SK-N-SH (cell line): Measurements from ENCODE around the gene PRKAR1A. TPM values are rescaled to one million over a fixed set of nuclear protein-coding genes. Genes with fewer than 3 reads are reported as not detected.

ENCODE experiments used
- CTCF ChIA-PET: fragments of 300-600, 350-600 bp; formaldehyde crosslinking; extraction: SDS; loops from one replicate; lab custom pipeline; 2021; lab: Yijun Ruan, JAX
- POLR2A ChIA-PET: fragments of 350-600 bp; sonication (Branson Sonifier 250); formaldehyde crosslinking; extraction: SDS; loops from one replicate; lab custom pipeline; 2020; ENCODE audit warnings: antibody characterized with exemption, inconsistent platforms; lab: Yijun Ruan, JAX
- DNase-seq: peaks from one replicate; pipeline ENCODE4 v3.0.0; 2012
- H2AFZ ChIP-seq: fragments of 200-600 bp; sonication (generic); 2 replicates; pipeline ENCODE4 v1.8.1; 2016; ENCODE audit warnings: antibody characterized with exemption, mild to moderate bottlenecking, low read depth
- H3F3A ChIP-seq: fragments of 200-600 bp; sonication (generic); replicated peaks from 2 replicates; pipeline ENCODE3; 2016; ENCODE audit warnings: antibody characterized with exemption, mild to moderate bottlenecking; ENCODE audit not compliant: insufficient read depth
- H3K27ac ChIP-seq, 2 experiments: fragments of 200-500 bp in 1 of 2; fragments of 200-600 bp in 1 of 2; sonication (Bioruptor generic) in 1 of 2; sonication (generic), shearing (Covaris generic) in 1 of 2; 2 replicates each; pipeline versions ENCODE4 v1.5.1 to v1.6.1; 2014 to 2016; ENCODE audit warnings: low read depth in 2 of 2, inconsistent platforms in 1 of 2, low read length in 1 of 2, mild to moderate bottlenecking in 1 of 2, mixed read lengths in 1 of 2
- H3K27me3 ChIP-seq: fragments of 200-600 bp; sonication (generic), shearing (Covaris generic); 2 replicates; pipeline ENCODE4 v1.6.1; 2016; ENCODE audit warnings: mixed run types; ENCODE audit not compliant: insufficient read depth
- H3K36me3 ChIP-seq, 2 experiments: fragments of 200-500 bp in 1 of 2; fragments of 200-600 bp in 1 of 2; sonication (Bioruptor generic) in 1 of 2; sonication (generic) in 1 of 2; replicated peaks in 1 of 2; 2 replicates each; pipeline versions ENCODE3 to v1.5.1; 2014 to 2016; ENCODE audit warnings: low read length in 1 of 2, mild to moderate bottlenecking in 1 of 2; ENCODE audit not compliant: insufficient read depth in 2 of 2, control insufficient read depth in 1 of 2
- H3K4me1 ChIP-seq, 2 experiments: fragments of 200-500 bp in 1 of 2; fragments of 200-600 bp in 1 of 2; sonication (Bioruptor generic) in 1 of 2; sonication (generic), shearing (Covaris generic) in 1 of 2; 2 replicates each; pipeline versions ENCODE4 v1.5.1 to v1.6.1; 2014 to 2016; ENCODE audit warnings: low read depth in 1 of 2, low read length in 1 of 2, mixed run types in 1 of 2; ENCODE audit not compliant: insufficient read depth in 2 of 2, control insufficient read depth in 1 of 2
- H3K4me2 ChIP-seq: fragments of 200-600 bp; sonication (generic), shearing (Covaris generic); 2 replicates; pipeline ENCODE4 v1.6.1; 2017; ENCODE audit warnings: mixed run types
- H3K4me3 ChIP-seq, 2 experiments: fragments of 200-500 bp in 1 of 2; fragments of 200-600 bp in 1 of 2; sonication (Bioruptor generic) in 1 of 2; sonication (generic), shearing (Covaris generic) in 1 of 2; 2 replicates each; pipeline versions ENCODE4 v1.5.1 to v1.8.1; 2014 to 2016; ENCODE audit warnings: low read depth in 2 of 2, inconsistent platforms in 1 of 2, low read length in 1 of 2, mild to moderate bottlenecking in 1 of 2, mixed read lengths in 1 of 2, moderate library complexity in 1 of 2
- H3K79me2 ChIP-seq: fragments of 200-600 bp; sonication (generic); 2 replicates; pipeline ENCODE4 v1.8.1; 2017; ENCODE audit warnings: mild to moderate bottlenecking; ENCODE audit not compliant: insufficient read depth
- H3K9ac ChIP-seq: fragments of 200-600 bp; sonication (generic); 2 replicates; pipeline ENCODE4 v1.6.1; 2017; ENCODE audit warnings: mixed run types
- H3K9me2 ChIP-seq: fragments of 200-600 bp; sonication (generic); 2 replicates; pipeline ENCODE4 v1.6.1; 2017; ENCODE audit warnings: mixed run types
- H3K9me3 ChIP-seq: fragments of 200-600 bp; sonication (generic); 2 replicates; pipeline ENCODE4 v1.6.1; 2017; ENCODE audit warnings: mixed run types, mild to moderate bottlenecking, moderate library complexity
- H4K20me1 ChIP-seq: fragments of 200-600 bp; sonication (generic); 2 replicates; pipeline ENCODE4 v1.6.1; 2017; ENCODE audit warnings: mild to moderate bottlenecking, mixed run types; ENCODE audit not compliant: insufficient read depth
- EP300 ChIP-seq, 2 experiments: IDR thresholded peaks; 2 replicates each; pipeline versions ENCODE4 v1.4.0 to v1.6.1; 2012; ENCODE audit warnings: borderline replicate concordance in 1 of 2, low read depth in 1 of 2, low read length in 1 of 2
- EZH2phosphoT487 ChIP-seq: fragments of 200-600 bp; sonication (generic); IDR thresholded peaks from 2 replicates; pipeline ENCODE4 v1.6.1; 2017; ENCODE audit warnings: low read depth, mixed run types, mild to moderate bottlenecking, antibody characterized with exemption, moderate library complexity, borderline replicate concordance
- IRF3 ChIP-seq: fragments of 150-350 bp; IDR thresholded peaks from 2 replicates; pipeline ENCODE4 v1.6.1; 2016; ENCODE audit warnings: mild to moderate bottlenecking, low read depth, low read length
- MAX ChIP-seq: IDR thresholded peaks from 2 replicates; pipeline ENCODE4 v1.4.0; 2012; ENCODE audit warnings: low read depth
- MEF2A ChIP-seq: IDR thresholded peaks from 2 replicates; pipeline ENCODE4 v1.4.0; 2012; ENCODE audit warnings: low read depth, borderline replicate concordance
- NFIC ChIP-seq: IDR thresholded peaks from 2 replicates; pipeline ENCODE4 v1.4.0; 2012; ENCODE audit warnings: borderline replicate concordance
- PBX3 ChIP-seq: IDR thresholded peaks from 2 replicates; pipeline ENCODE4; 2012
- RAD21 ChIP-seq: IDR thresholded peaks from 2 replicates; pipeline ENCODE4 v1.6.1; 2012; ENCODE audit warnings: mild to moderate bottlenecking, low read length
- TCF12 ChIP-seq: IDR thresholded peaks from 2 replicates; pipeline ENCODE4 v1.4.0; 2012
- YY1 ChIP-seq: IDR thresholded peaks from 2 replicates; pipeline ENCODE4 v1.4.0; 2012; ENCODE audit warnings: low read depth, mild to moderate bottlenecking
- WGBS: methylation state at CpG from one replicate; pipeline ENCODE4 v1.1.6; 2017; ENCODE audit warnings: low lambda C conversion rate; 5-methylcytosine and 5-hydroxymethylcytosine counted together
- polyA plus RNA-seq, 3 experiments: library from polyadenylated mRNA; depleted of rRNA; stranded (reverse); fragments of >200 nt; gene quantifications; 2 replicates each; pipeline ENCODE4 v1.2.3, GENCODE V29; 2012

PRKAR1A gene
- polyA plus RNA-seq, 1 of the 3 experiments (the other 2 are of a cell fraction) = 195 TPM

DNA sequence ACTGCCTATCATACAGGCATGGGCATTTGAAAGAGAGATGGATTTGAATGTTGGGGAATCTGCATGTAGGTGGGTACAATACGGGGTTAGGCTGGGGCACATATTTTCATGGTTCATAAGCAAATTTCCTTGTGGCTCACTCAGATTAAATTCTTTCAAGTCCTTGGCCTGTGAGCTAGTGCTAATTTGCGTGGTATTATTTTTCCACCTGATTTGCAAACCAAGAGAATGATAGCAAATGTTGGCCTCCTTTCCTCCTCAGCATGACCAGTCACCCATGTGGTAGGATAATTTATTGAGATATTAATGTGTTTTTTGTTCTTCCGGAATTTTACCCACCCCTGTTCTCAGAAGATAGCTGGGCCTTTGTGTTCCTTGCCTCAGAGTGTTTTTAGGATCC is 66.0 kb downstream of the PRKAR1A start:
- no peak overlapping the region for H3K9ac ChIP-seq
- no peaks in the 10 kb centered on the region for H3K9me3 ChIP-seq
- H3K27me3 ChIP-seq = no peaks in the 10 kb centered on the region
- H3K4me1 ChIP-seq = no peaks in the 10 kb centered on the region
- H3K79me2 ChIP-seq = no peaks in the 10 kb centered on the region
- no peaks in the 10 kb centered on the region for H4K20me1 ChIP-seq
- 33% methylated on average over 3 of the region's 3 CpGs for WGBS
- CTCF ChIA-PET = interaction anchor here (1.0 kb wide), 1 partner anchor 20 kb away, joined by 3 read pairs; no protein-coding TSS in a partner anchor
- H3K36me3 ChIP-seq = no peaks in the 10 kb centered on the region
- no peak overlapping the region for H3K4me2 ChIP-seq
- TF ChIP-seq MEF2A = no peak
- TF ChIP-seq PBX3 = no peak
- no peak for TF ChIP-seq IRF3
- TF ChIP-seq, all 33 proteins: peak for 0
- H2AFZ ChIP-seq = no peak overlapping the region
- H3K9me2 ChIP-seq = no peaks in the 10 kb centered on the region
- no peaks in the 10 kb centered on the region for H3F3A ChIP-seq
- H3K4me3 ChIP-seq = no peak overlapping the region
- H3K27ac ChIP-seq = no peak overlapping the region
- DNase-seq = no peak
- POLR2A ChIA-PET = no interaction called here

DNA sequence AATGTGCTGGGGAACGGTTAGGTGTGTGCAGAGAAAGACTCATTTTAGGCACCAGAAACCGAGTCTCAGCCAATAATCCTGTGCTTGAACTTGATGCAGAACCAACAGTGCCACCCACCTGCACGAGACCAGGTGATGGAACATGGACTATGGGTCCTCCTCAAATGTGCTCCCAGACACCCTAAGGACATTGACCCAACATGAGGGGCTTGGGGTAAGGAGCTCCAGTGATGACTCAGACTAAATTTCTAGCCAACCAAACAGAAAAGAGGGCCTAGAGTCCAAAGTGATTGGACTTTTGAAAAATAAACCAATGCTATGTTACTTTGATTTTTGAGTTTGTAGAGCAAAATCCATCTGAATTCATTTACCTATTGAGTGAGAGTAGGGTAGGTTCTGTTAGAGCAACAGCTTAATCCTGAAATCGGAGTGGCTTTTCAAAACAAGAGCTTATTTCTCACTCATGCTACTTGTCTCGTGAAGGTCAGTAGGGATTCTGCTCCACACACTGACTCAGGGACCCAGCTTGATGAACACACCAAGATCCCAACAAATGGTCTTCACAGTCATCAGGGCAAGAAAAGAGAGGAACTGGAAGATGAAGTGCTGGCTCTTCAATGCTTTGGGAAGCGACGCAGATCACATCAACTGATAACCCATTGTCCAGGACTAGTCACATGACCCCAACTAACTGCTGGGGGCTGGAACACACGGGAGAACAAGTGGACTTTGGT is 67.1 kb downstream of the PRKAR1A start:
- H3K9ac ChIP-seq = no peak overlapping the region
- POLR2A ChIA-PET = no interaction called here
- TF ChIP-seq EZH2phosphoT487 (no peak), RAD21 (no peak), IRF3 (no peak), EP300 (IDR thresholded peaks at IDR 0.05; ENCODE audit: borderline replicate concordance in 1 of 2, low read depth in 1 of 2, low read length in 1 of 2) (no peak), MAX (no peak), TCF12 (no peak), NFIC (no peak), YY1 (no peak)
- no peaks in the 10 kb centered on the region for H3F3A ChIP-seq
- 32% methylated on average over 8 of the region's 8 CpGs for WGBS
- H2AFZ ChIP-seq = no peak overlapping the region
- no peaks in the 10 kb centered on the region for H3K9me2 ChIP-seq
- H3K4me2 ChIP-seq = no peak overlapping the region
- H3K27me3 ChIP-seq = no peaks in the 10 kb centered on the region
- no peaks in the 10 kb centered on the region for H4K20me1 ChIP-seq
- DNase-seq = no peak
- H3K4me1 ChIP-seq = no peaks in the 10 kb centered on the region
- H3K36me3 ChIP-seq = no peaks in the 10 kb centered on the region
- no peaks in the 10 kb centered on the region for H3K79me2 ChIP-seq
- H3K9me3 ChIP-seq = no peaks in the 10 kb centered on the region
- no peak overlapping the region for H3K4me3 ChIP-seq
- H3K27ac ChIP-seq = no peak overlapping the region
- CTCF ChIA-PET = no interaction called here
